Activated CD8-positive, alpha-beta memory T cell treated with anti-CD3 and anti-CD28 coated beads, Interleukin-2, amount 50 U/mL, for 48 hours (primary cell): ENCODE measurements around the gene PRPF19.
"Not testable (repeated sequence)": the region's sequence is repeated elsewhere in the genome, so short reads cannot be mapped to it uniquely, and the experiment has no call there.

Source experiments
- DNase-seq: peaks from one replicate; pipeline ENCODE4 v3.0.0-alpha.2; 2020

Gene PRPF19

DNA sequence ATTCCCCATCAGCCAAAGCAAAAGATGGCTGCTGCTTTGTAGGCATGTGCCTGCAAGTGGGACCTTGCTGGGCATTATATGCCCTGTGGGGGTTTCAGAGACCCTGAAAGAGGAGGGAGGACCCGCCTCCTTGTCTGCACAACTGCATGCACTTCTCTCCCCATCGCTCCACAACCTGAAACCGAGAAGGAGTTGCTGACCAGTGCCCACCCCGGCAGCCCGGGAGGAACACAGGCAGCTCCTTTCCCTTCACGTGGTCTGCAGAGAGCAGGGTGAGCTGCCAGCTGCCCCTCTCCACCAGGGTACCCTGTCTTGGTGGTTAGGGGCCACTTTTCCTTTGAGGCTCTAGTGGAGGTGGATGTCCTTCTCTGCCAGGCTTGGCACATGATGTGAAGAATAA lies 16.5 kb upstream of the PRPF19 start:
- no peak for DNase-seq

DNA sequence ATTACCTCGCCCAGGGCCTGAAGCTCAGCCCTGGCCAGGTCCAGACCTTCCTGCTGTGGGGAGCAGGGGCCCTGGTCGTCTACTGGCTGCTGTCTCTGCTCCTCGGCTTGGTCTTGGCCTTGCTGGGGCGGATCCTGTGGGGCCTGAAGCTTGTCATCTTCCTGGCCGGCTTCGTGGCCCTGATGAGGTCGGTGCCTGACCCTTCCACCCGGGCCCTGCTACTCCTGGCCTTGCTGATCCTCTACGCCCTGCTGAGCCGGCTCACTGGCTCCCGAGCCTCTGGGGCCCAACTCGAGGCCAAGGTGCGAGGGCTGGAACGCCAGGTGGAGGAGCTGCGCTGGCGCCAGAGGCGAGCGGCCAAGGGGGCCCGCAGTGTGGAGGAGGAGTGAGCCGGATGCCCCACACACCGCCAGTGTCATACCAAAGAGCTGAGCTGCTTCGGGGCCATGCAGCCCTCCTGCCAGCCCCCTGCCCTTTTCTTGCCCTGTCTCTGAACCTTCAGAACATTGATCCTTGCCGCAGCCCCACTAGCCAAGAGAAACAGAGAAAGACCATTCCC lies 15.5 kb upstream of the PRPF19 start:
- no peak for DNase-seq

DNA sequence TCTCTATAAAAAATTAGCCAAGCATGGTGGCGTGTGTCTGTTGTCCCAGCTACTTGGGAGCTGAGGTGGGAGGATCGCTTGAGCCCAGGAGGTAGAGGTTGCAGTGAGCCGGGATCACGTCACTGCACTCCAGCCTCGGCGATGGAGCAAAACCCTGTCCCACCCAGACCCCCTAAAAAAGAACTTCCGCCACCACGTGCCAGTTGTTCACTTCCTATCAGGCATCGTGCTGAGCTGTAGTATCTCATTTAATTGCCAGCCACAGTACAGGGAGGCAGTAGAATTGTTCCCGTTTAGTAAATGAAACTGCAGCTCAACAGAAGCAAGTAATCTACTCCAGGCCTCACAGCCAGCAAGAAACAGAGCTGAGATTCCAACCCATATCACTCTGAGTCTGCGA lies 14.9 kb upstream of the PRPF19 start:
- no peak for DNase-seq

DNA sequence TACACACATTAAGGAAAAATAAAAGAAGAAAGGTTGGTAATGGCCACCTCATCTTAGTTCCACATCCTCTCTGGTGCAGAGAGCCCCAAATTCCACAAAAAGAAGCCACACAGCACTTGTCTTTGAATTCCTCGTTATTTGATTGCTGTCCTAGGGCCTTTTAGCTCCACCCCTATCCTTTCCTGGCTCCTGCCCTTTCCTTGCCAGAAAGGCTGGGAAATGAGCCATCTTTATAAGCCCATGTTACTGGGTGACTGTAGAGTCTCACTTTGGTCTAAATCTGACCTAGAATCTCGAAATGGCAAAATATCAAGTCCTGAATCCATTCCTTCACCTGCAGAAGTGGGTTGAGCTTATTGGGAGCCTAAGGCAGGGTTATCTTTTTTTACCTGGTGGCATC lies 13.6 kb upstream of the PRPF19 start:
- DNase-seq: no peak

DNA sequence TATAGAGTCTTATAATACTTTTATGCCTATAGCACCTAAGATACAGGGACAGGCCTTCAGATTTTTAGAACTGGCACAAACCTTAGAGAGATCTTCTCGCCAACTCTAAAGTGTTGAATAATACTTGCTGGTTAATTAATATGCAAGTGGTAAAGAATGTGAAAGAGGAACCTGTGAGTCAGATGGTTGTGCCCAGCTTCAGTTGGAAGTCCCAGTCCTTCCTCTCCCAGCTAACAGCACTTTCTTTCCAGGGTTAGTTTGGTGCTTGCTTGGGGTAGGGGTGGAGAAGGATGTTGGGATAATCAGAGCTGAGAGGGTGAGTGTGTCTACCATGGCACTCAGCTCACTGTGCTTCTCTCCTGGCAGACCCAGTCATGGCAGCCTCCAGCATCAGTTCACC lies 12.9 kb upstream of the PRPF19 start:
- DNase-seq: no peak

DNA sequence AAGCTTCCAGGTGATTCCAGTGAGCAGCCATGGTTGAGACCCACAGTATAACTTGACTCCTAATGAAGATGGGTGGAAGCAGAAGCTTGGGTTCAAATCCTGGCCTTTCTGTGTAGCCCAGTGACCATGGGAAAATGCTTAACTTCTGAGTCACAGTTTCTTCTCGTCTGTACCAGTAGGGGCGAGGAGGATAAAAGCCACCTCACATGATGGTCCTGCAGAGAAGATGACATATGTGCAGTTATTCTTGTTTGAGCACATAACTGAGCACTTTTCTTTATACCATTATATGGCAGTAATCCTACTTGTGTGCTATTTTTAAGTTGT lies 12.5 kb upstream of the PRPF19 start:
- no peak for DNase-seq

DNA sequence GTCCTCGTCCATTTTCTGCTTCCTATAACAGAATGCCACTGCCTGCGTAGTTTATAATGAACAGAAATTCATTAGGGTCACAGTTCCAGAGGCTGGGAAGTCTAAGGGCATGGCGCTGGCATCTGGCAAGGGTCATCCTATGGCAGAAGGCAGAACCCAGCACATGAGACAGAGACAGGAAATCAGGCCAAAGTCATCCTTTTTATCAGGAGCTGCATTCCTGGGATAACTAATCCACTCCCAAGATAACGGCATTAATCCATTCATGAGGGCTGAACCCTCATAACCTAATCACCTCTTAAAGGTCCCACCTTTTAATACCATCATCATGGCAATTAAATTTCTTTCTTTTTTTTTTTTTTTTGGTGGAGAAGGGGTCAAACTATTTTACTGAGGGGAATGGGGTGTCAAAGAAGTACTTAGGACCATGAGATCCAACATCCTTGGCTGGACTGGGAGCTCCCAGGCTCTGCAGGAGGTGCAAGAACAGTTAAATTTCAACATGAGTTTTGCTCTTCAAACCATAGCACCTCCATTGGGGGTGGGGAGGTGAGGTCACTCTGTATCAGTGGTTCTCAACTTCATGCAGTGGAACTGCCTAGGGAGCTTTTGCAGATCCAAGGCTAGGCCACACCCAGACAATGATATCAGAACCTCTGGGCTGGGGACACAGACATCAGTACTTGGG lies 12.0 kb upstream of the PRPF19 start:
- DNase-seq: no peak

DNA sequence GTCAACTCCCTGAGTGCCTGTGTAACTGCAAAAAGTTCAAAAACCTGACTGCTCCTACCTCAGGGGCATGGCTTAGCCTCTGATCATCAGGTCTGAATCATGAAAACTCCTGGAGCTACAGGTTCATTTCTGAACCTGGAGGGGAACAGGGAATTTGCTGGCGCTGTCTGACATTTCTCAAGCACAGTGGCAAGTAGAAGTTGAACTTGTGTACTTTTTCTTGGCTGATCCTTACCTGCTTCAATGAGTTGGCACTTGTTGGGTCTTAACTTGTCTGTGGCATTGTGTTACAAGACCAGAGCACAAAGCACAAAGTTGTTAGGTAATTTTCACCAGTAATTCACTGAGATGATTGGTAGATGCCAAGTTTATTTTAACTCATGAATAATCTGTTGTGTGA lies 10.9 kb upstream of the PRPF19 start:
- DNase-seq: no peak

DNA sequence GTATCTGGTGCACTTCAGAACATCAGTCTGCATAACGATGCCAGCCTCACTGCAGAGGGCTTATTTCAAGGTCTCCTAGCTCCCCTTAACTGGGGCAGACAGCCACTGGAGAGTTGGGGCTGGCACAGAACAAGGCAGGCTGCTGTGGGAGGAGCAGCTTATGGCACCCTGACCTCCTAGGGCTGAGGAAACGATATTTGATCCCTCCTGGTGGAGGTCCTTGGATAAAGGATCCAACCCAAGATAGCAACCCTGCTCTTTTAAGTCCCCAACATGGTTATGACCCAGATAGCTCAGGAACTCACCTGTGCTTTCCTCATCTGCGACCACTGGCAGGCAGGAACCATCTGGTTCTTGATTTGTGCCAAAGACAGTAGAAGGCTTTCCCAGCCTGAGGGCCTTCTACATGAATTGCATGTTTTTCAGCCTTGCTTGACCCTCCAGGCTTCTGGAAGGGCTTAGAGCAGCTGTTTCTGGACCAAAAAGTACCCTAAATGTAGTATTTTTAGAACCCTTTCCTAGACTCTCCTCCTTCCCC lies 10.4 kb upstream of the PRPF19 start:
- DNase-seq: no peak

DNA sequence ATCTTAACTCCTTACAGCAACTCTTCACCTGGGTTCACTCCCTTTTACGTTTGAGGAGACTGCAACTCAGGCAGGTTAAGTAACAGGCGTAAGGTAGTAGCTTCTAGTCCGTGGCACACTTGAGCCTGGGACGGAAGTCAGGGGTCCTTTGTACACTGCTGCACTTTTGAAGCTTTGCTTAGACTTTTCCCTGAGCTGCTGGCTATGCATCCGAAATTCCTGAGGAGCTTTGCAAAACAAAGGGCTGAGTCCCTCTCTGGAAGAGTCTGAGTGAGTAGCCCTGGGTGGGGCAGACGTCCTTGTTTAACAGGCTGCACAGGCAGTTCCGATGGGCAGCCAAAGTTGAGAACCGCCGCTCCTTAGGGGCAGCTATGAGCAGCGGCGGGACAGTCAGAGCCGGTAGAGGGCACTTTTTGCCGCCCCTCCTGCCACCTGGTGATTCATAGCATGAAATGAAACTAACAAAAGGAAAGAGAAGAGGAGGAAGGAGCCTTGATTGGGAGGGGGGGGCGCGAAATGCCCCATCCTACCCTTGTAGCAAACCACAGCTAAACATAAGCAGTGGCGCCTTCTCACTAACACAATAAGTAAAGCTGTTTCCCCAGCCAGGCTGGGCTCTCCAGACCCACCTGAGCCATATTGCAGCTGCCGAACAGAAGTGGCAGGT lies 9.0 kb upstream of the PRPF19 start:
- peak; percentile 83 for DNase-seq

DNA sequence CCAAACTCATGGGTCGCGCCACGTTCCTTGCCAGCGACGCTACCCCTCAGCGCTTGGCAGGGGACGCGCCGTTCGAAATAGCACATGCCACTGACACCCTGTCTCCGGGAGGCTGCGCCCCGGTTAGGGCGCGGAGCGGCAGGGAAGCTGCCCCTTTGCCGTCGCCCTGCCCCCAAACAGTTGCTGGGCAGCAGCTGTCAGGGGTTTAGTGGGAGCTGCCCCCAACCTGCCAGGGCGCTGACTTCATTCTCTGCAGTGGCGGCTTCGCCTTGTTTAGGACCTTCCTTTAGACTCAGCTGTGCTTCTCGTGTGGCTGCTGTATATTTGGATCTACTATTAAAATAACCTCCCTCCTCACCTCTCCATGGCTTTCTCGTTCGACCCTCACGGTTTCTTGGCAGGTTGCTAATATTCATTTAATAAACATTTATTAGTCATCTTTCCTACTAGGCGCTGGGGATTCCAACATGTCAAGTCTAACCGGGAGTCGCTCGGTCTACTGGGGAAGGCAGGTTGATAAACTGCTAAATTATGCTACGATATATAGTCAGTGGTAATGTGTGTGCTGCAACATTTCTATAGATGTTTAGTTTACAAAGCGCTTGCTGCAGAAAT lies 8.4 kb upstream of the PRPF19 start:
- DNase-seq: peak; percentile 76

DNA sequence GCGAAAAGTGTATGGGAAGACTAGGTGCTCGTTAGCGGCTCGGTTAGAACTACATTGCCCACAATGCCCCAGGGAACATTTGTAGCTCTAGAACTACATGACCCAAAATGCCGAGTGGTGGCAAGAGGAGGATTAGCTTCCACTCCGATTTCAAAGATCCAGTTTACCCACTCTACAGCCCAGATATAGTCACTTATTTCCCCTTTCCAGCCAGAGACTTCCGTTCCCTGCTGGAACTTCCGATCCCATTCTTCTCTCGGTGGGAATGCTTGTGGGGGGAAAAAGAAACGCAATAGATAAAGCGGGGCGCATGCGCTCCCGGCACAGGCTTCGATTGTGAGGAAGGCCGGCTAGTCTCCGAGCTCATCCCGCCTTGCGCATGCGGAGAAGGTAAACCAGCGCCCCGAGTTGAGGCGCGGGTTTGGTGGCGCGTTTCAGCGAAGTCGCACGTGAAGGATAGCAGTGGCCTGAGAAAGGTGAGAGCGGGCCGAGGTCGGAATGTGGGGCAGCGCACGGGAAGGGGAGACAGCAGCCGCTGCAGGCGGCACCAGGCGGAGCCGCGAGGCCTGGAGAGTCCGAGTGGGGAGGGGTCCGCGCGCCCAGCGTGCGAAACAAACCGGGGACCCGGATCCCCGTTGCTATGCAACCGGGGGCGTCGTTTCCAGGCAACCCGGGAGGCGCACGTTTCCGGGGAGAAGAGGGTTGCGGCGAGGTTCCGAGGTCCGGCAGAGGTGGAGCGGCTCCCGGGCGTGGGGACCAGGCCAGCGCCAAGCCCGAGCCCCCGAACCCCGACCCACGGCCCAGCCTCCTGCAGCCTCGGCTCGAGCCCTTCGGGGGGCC lies 7.6 kb upstream of the PRPF19 start, which contains the start of gene TMEM109:
TSS of gene TMEM109 (plus strand) at position 366 of the 840 bp plus-strand sequence. CDS start 5,536 bp downstream, outside the sequence.
- peak; percentile 91 for DNase-seq

DNA sequence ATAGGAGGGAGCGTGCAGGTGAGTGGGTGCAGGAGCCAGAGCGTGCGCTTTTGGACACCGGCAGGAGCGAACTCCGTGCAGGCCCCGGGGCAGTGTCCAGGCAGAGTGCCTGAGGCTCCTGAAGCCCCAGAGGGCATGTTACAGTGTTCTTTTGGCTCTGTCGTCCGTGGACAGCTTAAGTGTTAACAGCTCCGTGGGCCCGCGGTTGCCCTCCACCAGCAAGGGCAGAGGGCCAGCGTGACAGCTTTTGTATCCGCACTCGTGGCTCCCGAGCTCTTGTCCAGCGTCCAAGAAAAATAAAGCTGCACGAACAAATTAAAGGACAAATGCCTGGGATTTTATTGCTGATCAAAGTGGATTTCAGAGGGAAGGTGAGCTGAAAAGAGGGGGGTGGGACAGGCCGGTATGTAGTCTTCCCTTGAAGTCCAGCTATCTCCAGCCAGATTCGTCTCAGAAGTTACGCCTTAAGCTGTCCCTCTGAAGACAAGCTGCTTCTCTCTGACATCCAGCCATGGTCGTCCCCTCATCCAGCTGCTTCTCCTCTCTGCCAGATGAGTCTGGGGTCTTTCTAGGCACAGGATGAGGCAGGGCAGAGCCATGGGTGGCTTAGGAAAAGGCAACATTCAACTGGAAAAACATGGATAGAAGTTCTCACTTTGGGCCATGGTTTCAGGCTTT lies 6.6 kb upstream of the PRPF19 start:
- DNase-seq: no peak

DNA sequence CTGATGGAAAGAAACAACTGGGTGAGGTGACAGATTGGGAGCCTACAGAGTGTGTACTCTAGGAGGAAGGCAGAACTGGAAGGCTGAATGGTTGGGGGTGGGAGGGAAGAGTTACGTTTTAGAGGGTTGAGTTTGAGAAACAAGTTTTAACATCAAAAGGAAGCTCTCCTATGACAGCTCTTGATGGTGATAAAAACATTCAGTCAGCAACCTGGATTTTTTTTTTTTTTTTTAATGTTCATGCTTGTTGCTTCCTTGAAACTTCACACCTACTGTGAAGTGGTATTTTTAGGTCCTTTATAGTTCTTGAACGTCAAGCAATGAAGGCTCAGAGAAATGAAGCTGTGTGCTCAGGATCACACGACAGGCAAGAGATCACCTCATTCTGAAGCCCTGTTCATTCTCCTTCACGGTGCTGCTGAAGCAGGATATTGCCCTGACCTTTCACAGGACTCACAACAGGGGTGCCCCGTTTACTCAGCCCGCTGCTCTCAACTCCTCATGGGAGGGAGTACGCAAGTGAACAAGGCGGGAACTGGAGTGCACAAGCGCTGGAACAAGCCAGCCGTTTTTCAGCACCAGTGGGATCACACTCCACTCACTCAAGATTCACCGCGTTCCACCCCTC lies 6.0 kb upstream of the PRPF19 start:
- DNase-seq: no peak

DNA sequence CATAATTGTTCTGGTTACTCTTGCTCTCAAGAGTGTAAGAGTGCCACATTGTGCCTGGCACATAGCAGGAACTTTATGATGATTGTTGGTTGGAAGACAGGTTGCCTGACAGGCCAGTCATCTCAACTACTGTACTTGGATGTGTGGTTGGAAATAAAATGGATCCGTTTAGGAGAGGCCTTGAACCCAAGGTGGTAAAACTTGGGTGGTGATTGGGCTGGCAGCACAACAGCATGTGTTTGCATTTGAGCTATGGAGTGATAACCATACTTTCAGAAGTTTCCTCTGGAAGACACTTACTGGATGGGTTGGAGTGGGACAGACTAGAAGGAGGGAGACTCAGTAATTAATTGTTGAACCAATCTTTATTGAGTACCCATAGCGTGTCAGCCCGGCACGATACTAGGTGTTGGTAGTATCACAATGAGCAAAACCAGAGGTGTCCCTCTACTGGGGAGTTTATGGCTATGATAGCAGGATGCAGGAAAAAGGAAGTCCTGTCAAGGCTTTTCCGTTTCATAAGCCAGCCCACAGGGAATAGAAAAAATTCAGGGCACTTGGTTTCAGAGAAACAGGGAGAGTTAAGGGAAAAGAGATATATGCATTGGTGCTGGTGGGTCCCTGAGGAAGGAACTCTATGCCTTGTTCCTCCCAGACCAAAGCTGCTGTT lies 4.5 kb upstream of the PRPF19 start:
- no peak for DNase-seq

DNA sequence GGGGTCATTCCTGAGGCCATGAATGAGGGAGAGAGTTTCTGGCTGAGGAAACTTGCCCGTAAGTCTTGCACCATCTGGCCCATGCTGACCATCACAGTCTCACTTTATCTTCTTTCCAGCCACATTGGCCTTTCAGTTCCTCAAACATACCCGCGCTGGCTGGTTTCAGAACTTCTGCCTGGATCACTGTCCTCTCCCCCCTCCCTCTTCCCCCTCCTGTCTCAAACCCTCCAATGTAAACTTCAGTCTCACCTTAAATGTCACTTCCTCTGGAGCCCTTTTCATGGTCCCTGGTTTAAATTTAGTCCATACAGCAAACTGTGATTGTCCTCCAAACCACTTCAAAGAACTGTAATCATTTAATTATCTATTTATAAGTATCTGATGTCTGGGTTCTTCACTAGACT lies 3.9 kb upstream of the PRPF19 start:
- DNase-seq: no peak

DNA sequence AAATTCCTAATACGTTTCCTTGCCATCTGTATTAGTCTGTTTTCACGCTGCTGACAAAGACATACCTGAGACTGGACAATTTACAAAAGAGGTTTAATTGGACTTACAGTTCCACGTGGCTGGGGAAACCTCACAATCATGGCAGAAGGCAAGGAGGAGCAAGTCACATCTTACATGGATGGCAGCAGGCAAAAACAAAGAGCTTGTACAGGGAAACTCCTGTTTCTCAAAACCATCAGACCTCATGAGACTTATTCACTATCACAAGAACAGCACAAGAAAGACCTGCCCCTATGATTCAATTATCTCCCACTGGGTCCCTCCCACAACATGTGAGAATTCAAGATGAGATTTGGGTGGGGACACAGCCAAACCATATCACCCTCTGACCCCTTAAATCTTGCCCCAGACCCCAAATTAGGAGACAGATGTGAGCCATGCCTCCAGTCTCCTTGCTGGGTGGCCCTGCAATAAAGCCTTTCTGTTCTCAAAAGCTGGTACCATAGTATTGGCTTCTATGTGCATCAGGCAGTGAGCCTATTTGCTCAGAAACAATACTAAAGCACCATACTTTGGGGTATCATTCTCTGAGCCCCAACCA lies 3.4 kb upstream of the PRPF19 start:
- DNase-seq: not testable (repeated sequence)

DNA sequence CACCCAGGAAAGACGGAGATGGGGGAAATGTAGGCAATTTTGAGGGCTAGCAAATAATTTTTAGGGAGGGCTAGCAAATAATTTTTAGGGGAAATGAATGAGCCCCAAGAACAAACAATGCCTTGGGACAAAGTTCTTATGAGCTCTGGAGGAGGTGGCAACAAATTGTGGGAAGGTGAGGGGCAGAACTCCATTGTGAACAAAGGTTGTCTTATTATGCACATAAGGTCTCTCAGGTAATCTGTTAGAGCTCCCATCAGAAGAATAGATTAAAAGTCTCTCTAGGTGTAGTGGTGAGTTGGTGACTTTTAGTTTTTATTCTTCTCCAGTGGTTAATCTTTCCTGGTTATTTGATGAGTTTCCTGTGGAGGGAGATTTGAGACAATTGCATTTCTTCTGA lies 2.4 kb upstream of the PRPF19 start:
- no peak for DNase-seq

DNA sequence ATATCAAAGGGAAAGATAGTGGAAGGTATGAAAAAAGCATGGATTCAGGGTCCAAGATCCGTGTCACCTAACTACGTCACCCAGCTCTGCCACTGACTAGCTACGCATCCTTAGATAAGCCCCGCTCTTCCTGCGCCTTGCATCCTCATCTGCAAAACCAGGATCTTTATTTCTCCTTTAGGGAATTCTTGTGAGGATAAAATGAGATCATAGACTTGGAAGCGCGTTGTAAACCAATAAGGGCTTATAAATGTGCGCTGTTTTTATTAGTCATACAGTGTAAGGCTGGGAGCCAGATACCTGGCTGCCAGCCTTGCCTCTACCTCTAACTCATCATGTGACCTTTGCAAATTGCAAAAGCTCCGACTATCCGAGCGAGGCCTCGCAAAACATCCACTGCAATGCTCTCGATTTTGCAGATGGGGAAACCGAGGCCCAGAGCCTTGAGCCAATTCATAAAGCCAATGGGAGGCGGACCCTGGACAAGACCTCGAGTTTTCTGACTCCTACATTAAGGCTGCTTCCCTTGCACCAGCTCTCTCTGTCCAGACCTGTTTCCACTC lies 753 bp downstream of the PRPF19 start:
- peak; percentile 58 for DNase-seq

DNA sequence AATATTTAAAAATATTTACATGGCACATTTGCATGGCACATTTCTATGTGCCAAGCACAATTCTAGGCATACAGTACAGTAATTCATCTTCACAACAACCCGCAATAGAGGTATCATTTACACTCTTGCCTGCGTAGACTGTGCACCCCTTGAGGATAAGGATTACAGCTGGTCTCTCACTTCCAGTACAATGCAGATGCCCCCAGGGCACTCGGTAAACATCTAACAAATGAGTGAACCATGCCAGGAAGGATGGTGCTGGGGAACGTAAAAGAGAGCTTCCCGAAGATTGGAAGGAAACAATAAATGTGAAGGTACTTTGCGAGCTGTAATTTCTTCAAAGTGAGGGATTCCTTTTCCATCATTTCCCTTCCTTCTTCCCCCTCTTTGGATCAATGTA lies 1.3 kb downstream of the PRPF19 start:
- DNase-seq: no peak
